Epithelial cell of prostate (primary cell): ENCODE measurements around the gene FAM163A.
"Not testable (repeated sequence)": the region's sequence is repeated elsewhere in the genome, so short reads cannot be mapped to it uniquely, and the experiment has no call there.

Experiments
- DNase-seq: peaks from one replicate; pipeline ENCODE4 v3.0.0-alpha.2; 2011; ENCODE audit warnings: low read depth, low spot score
- H3K27ac ChIP-seq: fragments of 450-650 bp; 2 replicates; pipeline ENCODE4 v1.5.1; 2017; ENCODE audit warnings: mild to moderate bottlenecking

Gene FAM163A

DNA sequence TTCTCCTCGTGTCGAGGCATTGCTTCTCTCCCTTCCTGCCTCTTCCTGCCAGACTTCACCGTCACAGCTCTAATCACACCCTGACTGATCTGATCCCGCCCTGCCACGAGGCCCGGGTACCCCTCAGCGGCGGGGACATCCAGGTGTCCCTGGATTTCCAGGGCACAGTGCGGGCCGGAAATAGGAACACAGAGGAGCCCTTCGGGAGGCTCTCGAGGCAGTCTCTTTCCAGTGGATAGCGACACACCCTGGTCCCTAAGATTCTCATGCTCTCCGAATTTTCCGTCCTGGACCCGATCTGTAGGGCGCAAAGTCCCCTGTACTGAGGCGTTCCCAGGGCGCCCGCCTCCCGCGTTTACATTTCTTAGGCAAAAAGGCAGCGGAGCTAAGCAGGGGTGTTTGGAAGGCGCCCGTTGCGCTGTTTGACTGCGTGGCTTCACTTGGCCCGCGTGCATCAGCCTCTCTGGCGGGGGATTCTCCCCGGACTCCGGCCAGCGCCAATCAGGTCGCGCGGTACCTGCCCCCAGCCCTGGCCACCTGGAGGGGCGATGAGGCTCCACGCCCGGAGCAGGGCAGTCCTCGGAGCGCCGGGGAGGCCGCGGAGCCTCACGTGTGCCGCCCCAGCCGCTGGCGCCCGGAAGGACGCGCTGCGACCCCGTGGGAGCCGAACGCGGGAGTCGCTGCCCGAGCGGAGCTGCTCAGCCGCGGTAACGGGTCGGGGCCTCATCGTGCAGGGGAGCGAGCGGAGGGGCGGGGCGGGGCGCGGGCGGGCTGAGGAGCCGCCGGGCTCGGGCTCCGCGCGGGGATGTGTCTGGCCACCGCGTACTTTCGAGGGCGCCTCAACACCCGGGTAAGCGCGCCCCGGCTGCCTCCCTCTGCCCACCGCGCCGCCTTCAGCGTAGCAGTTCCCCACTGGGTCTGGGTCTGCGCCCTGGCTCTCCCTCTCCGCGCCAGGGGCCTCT, at the start of gene FAM163A:
FAM163A (plus strand) TSS at position 575 of the 962 bp plus-strand sequence. CDS start 69,807 bp downstream, outside the sequence.
- DNase-seq: no peak
- H3K27ac ChIP-seq: no peak within 1 kb of the TSS

DNA sequence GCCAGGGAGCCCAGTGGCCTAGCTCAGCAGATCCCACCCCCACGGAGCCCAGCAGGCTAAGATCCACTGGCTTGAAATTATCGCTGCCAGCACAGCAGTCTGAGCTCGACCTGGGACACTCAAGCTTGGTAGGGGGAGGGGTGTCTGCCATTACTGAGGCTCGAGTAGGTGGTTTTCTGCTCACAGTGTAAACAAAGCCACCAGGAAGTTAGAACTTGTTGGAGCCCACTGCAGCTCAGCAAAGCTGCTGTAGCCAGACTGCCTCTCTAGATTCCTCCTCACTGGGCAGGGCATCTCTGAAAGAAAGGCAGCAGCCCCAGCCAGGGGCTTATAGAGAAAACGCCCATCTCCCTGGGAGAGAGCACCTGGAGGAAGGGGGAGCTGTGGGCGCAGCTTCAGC, 48.6 kb upstream of the FAM163A start:
- not testable (repeated sequence) for H3K27ac ChIP-seq, DNase-seq

DNA sequence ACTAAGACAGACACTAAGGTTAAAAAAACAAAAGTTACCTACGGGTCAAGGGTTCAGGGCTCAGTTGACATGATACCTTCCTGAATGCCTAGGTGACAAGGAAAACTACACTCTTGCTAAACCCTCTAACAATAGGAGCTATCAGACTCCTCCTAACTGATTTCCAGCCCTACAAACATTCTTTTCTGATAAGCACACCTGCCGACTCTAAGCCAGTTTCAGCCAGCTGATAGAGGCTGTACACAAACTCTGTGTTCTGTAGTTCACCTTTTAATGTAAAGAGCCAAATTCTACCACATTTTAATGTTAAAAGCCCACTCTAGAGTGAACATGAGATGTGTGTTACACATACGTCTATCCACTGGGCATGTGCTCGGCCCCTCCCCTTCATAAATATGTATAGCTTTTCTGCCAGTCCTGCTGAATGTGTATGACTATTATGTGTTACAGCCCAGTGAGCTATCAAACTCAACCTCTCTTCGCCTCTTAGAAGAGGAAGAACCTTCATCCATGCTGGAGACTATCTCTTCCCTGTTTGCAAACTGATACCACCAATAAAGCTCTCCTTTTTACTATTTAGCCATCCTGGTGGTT, 40.0 kb upstream of the FAM163A start:
- no peak for DNase-seq
- H3K27ac ChIP-seq: no peak overlapping the region

DNA sequence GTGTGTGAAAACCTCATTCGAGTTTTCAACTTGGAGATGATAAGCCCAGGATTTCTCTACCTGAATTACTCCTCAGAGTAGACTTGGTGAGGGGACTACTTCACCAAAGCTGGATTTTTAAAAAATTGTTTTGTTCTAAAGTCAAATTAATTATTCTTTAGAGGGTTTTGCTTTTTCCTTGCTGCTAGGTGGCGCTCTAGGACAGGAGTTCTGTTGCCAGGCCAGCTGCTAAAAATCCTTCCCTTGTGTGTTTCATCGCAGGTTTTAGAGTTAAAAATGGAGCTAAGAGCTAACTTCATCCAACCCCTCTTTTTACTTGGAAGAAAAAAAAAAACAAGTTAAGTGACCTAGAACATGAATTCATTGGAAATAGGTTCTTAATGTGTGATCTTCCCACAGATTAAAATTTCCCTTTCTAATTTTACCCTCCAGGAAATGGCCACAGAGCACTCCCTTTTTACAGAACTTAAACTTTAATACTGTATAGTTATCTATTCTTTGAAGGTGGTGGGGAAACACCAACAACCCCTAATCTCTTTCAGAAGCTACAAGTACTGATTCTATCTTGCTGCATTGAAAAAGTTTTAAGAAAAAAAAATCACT, 36.7 kb upstream of the FAM163A start:
- no peak overlapping the region for H3K27ac ChIP-seq
- DNase-seq: no peak

DNA sequence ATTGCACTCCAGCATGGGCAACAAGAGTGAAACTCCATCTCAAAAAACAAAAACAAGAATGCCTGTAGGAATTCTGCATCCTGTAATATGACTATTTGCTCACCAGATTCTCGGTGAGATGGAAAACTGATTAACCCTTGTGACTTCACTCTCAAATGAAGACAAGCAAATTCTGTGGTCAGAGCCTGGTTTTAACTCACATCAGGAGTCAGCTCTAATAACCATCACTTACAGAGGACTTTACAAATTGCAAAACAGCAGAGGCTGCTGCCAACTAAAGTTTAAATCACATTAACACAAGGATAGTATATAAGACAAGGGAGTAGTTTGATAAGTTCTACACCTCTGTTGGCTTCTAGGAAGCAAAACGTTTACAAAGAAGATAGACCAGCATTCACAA, 35.7 kb upstream of the FAM163A start:
- DNase-seq: no peak

DNA sequence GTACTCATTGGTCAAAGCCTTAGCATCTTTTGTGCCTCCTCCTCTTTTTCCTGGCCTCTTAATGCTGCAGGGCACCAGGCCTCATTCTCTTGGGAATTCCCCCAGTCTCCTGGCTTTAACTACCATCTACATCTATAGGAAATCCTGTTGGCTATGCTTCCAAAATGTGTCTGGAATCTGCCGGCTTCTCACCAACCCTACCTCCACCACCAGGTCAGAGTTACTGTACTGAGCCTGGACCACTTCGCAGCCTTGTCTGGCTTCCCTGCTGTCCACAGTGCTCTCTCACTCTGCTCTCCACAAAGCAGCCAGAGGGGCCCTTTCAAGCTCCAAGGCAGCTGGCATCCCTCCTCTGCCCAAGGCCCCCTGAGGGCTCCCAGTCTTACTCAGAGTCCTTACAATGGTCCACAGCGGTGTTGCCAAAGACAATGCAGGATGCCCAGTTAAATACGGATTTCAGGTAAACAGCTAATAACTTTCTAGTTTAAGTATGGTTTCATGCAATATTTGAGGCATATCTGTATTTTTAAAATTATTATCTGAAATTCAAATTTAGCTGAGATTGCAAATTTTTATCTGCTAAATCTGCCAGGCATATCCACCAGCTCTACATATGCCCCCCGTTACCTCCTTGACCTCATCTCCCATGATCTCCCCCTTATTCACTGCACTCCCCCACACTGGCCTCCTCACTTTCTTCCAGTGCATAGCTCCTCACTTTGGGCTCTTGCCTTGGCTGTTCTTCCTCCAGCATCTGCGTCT, 34.5 kb upstream of the FAM163A start:
- no peak overlapping the region for H3K27ac ChIP-seq
- DNase-seq: no peak

More for the DNA sequence above, 35.7 kb upstream of the FAM163A start:
- H3K27ac ChIP-seq: no peak overlapping the region

DNA sequence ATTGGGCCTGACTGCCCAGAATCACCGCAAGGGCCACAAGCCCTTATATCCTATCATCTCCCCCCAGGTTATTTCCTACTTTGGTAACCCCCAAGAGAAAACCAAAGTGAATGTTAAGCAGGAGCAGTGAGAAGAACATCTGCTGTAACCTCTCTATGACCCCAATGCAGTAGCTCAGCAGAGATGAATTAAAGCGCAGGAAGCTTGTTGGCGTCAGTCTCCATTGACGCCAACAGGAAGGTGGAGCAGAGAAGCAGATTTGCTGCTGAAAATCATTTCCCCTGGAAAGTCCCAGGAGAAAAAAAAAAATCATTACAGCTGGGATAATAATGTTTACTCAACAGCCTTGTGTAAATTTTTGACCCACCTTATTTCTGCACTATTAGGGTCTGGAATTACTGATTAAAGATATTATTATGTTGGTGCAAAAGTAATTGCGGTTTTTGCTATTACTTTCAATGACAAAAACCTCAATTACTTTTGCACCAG, 33.2 kb upstream of the FAM163A start:
- DNase-seq: no peak
- no peak overlapping the region for H3K27ac ChIP-seq

DNA sequence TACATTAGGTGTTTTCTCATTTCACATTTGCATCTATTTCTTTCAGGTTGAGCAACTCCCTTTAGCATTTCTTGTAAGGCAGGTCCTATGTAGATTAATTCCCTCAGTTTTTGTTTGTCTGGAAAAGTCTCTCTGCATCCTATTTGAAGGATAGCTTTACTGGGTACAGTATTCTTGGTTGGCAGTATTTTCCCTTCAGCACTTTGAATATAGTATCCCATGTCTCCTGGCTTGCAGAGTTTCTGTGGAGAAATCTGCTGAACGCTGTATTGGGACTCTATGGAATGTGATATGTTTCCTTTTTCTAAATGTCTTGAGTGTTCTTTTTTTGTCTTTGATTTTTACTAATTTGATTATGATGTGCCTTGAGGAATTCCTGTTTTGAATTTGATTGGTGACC, 28.9 kb upstream of the FAM163A start:
- no peak overlapping the region for H3K27ac ChIP-seq
- DNase-seq: no peak

DNA sequence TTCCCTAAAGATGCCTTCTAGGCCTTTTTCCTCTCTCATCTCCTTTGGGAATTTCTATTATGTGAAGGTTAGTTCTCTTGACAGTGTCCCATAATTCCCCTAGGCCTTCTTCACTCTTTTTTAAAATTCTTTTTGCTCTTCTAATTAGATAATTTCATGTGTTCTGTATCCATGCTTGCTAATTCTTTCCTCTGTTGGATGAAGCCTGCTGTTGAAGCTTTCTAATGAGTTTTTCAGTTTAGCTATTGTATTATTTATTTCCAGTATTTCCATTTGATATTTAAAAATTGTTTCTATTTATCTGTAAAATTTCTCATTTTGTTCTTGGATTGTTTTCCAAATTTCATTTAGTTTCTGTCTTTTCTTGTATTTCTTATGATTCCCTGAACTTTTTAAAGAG, 28.5 kb upstream of the FAM163A start:
- no peak overlapping the region for H3K27ac ChIP-seq
- DNase-seq: no peak

DNA sequence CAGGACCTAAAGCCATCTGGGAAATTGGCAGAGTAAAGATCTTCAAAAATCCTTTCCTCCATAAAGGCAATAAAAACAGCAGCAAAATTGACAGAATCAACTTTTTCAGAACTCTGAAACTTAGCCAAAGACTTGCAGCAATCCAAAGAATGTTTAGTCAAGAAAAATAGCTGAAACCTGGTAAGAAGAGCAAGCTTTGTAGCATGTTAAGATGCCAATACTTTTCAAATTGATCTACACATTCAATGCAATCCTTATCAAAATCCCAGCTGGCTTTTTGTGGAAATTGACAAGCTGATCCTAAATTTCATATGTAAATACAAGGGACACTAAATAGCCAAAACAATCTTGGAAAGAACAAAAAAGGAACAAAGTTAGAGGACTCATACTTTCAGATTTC, 23.8 kb upstream of the FAM163A start:
- DNase-seq: no peak

DNA sequence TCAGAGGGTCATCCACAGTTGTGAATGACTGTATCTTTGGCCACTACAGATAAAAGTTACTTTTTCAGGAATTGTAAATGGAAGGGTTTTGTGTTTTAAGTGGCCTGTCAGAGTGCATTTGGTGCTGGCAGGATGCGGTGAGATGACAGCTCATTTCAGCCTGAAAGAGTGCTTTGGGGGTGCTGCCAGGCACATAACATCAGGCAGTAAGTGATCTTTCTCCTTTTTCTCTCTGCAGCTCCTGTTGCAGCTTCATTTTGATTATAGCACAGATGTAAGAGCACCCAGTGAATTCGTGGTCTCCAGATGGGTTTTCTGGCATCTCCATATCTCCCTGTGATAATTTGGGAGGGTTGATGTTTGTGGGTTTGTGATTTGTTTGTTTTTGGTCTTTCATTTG, 14.8 kb upstream of the FAM163A start:
- no peak for DNase-seq
- no peak overlapping the region for H3K27ac ChIP-seq

More for the DNA sequence above, 23.8 kb upstream of the FAM163A start:
- H3K27ac ChIP-seq: no peak overlapping the region

DNA sequence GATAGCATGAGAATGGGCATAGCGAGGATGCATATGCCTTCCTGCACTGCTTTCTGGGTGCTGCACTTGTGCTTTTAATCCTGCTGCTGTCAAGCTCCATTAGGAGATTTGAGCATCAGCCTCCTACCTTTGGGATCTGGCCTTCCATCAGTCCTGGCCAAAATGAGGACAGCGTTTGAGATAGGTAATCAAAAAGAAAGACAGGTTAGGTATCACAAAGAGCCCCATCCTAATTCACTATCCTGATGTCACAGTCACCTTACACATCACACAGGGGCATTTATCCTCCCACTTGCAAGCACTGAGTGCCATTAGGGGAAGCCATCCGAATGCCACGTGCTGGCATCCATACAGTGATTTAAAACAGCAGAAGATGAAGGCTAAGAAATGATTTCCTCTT, 13.2 kb upstream of the FAM163A start:
- H3K27ac ChIP-seq: no peak overlapping the region
- DNase-seq: no peak

DNA sequence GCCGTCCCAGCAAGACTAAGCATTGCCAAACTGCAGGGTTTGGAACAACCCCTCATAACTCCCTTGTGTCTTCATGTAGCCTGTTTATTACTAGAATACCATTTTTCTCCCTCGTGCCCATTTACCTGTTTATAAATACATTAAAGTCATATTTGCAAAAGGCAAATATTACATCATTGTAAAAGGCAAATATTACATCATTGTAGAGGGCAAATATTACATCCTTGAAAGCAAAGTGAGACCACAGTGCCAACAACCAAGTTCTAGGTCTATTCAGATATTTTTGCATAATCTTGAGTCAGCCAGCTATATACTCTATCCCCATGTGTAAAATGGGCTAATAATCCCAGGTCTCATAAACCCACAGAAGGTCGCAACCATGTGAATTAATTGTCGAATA, 11.4 kb upstream of the FAM163A start:
- H3K27ac ChIP-seq: no peak overlapping the region
- DNase-seq: no peak

DNA sequence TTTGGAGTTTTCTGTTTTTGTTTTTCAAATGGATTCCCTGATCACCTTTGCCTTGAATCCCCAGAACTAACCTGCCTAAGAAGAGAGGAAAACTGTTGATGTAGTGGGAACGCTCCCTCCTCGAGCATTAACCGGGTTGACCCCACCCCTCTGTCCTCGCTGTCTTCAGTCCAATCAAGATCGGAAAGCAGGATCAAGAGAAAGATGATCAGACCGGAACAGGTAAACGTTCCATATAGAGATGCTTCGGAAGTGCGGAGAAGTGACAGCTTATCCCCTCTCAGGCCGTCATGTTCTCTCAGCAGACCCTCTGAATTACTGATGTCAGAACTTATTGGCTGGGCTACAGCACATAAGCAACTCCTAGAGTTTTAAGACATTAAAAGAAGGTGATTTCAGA, 800 bp upstream of the FAM163A start:
- H3K27ac ChIP-seq: no peak overlapping the region
- no peak for DNase-seq

DNA sequence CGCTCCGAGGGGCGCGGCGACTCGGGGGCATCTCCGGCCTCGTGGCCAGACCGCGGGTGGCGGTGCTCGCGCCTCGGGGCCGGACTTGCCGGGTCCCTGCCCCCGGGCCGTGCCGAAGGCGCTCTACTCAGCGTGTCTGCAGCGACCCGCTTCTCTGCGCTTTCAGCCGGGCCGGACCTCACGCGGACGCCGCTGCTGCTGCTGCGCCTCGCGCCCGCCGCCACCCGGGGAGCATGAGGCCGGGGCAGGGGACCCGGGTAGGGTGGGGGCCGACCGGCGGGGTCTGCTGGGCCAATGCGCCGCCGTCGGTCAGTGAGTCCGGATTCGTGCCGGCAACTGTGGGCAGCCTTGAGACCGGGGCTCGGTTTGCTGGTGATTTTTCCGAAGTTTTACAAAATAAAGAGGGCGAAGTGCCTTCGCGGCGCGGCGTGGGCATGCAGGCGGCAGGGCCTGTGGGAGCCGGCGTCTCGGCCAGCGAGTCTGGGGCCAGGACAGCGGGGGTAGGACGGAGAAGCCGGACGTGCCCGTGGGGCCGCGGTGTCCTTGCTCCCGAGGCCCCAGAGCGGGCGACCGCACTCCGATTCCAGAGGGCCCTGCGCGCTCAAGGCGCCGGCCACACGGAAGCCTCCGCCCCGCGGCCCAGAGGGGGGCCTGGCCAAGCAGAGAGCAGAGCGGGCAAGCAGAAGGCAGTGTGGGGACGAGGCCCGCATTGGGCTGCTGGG, 749 bp downstream of the FAM163A start:
- DNase-seq: no peak
- H3K27ac ChIP-seq: no peak overlapping the region

DNA sequence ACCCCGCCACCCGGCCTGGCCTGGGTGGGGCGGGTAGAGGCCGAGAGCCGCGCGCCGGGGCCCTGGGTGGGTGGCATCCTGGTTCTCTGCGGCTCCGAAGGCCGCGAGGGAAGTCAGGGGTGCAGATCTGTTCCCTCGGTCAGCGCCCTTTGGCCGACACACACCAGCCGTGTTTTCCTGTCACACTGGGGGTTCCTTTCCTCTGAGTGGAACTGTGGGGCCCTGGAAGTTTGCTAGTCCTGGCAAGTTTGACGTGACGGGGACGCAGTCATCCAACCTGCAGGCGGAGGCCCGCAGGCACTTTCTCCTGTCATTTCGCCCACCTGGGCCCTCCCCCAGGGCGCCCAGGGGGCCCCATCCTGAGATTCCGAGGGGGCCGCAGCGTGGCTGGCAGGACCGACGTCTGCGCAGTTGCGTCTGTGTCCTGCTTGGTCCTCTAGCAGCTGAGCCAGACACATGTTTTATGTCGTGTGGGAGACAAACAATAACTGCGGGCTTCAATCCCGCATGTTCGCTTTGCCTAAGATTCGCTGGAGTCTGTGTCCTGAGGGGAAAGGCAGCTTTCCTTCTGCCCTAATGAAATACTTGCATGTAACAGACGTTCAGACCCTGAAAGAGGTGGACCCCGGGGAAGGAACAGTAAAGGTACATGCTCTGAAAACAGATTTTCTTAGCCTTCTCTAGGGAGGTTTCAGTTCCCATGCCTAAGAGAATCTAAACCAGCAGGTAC, 1.5 kb downstream of the FAM163A start:
- no peak for DNase-seq
- H3K27ac ChIP-seq: no peak overlapping the region

DNA sequence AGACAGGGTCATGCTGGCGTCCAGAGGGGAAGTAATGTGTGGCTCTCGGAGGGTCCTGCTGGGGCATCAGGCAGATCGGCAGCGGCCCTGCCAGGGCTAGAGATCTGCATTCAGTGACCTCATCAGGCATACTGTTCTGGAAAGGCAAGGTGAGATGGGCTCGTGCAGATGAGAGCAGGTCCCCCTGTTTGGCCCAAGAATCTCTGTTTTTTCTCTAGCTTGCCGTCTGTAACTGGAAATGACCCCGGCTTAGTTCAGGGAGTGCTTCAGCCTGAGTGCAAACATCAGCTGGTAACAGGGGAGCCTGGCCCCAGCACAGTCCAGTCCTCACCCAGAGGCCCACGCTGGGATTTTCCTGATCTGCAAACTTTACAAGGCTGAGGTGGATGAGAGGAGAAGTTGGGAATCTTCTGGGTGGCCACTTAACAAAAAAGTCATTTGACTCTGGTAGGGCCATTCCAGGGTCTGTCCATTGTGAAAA, 2.1 kb downstream of the FAM163A start:
- H3K27ac ChIP-seq: no peak overlapping the region
- no peak for DNase-seq

DNA sequence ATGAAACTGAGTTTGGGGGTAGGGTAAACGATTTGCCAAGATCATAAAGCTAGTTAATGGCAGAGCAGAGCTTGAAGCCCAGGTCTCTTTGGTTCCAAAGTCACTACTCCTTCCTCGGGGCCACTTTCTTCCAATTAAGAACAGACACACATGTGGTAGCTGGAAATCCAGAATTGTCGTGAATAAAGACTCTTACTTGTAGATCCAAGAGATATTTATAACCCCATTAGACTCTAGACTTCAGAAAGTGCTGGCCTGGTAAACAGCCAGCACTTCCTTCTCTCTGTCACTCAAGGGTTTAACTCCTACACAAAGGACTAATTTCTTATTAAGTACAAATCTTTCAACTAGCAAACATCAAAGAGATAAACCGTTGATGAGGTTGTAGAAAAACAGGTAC, 2.7 kb downstream of the FAM163A start:
- DNase-seq: no peak
- no peak overlapping the region for H3K27ac ChIP-seq

DNA sequence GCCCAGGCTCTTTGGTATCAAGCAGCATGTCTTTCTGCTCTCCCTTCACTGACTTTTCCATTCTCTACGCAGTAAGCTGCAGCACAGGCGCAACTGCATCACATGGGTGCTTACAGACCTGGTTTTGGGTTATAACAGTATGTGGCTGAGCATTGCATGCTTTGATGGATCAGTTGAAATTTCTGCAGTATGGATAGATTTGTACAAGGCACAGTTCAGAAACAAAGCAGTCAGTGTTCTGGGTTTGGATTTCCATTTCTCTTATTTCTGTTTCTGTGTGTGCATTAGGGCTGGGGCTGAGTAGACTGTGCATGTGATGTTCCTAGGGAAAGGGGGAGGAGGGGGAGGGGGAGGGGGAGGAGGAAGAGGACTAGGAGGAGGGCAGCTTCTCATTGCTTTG, 4.5 kb downstream of the FAM163A start:
- no peak for DNase-seq
- no peak overlapping the region for H3K27ac ChIP-seq
